GM18508 (cell line): ENCODE data around the gene SERPINB2.

Experiments
- ATAC-seq: cut with Tn5 transposase; IDR thresholded peaks from one replicate; pipeline ENCODE4 v1.9.1; 2021; ENCODE audit warnings: moderate number of reproducible peaks; ENCODE audit not compliant: insufficient read depth, unreplicated experiment

Gene SERPINB2

GRCh38 chr18:63883617-63884016 is 3.9 kb upstream of the SERPINB2 start:
- ATAC-seq = no peak

- no peak for ATAC-seq
These were observed 1.1 kb downstream of the SERPINB2 start for GRCh38 chr18:63888470-63889190.

GRCh38 chr18:63889626-63890025 is 2.1 kb downstream of the SERPINB2 start:
- no peak for ATAC-seq

- no peak for ATAC-seq
These were observed 2.9 kb downstream of the SERPINB2 start for GRCh38 chr18:63890237-63890949.

- peak; percentile 56 for ATAC-seq
These were observed 3.4 kb downstream of the SERPINB2 start for GRCh38 chr18:63890950-63891304.

- ATAC-seq = no peak
These were observed 5.1 kb downstream of the SERPINB2 start for GRCh38 chr18:63892566-63892965.

- ATAC-seq = no peak
These were observed 6.7 kb downstream of the SERPINB2 start for GRCh38 chr18:63894106-63894772.

GRCh38 chr18:63895190-63895589 is 7.7 kb downstream of the SERPINB2 start:
- ATAC-seq = no peak

- no peak for ATAC-seq
These were observed 9.6 kb downstream of the SERPINB2 start for GRCh38 chr18:63897072-63897471.

- ATAC-seq = no peak
These were observed 11.7 kb downstream of the SERPINB2 start for GRCh38 chr18:63899206-63899605.

- ATAC-seq = no peak
These were observed 16.5 kb downstream of the SERPINB2 start for GRCh38 chr18:63903851-63904570.

- ATAC-seq = no peak
These were observed 17.2 kb downstream of the SERPINB2 start for GRCh38 chr18:63904694-63905093.

- no peak for ATAC-seq
These were observed 17.9 kb downstream of the SERPINB2 start for GRCh38 chr18:63905361-63905760.

- ATAC-seq = no peak
These were observed 18.6 kb downstream of the SERPINB2 start for GRCh38 chr18:63906056-63906455.

GRCh38 chr18:63907664-63908063 is 20.2 kb downstream of the SERPINB2 start, which contains the start of gene SERPINB10:
Gene SERPINB10 (plus strand): TSS chr18:63907958. CDS start chr18:63915511, 7,553 bp downstream.
- ATAC-seq = no peak

- ATAC-seq = no peak
These were observed 21.4 kb downstream of the SERPINB2 start for GRCh38 chr18:63908858-63909257.

GRCh38 chr18:63909870-63910269 is 22.4 kb downstream of the SERPINB2 start:
- ATAC-seq = peak; percentile 78

GRCh38 chr18:63917817-63918216 is 30.3 kb downstream of the SERPINB2 start:
- ATAC-seq = no peak

GRCh38 chr18:63922049-63922448 is 34.5 kb downstream of the SERPINB2 start:
- no peak for ATAC-seq

- no peak for ATAC-seq
These were observed 37.0 kb downstream of the SERPINB2 start for GRCh38 chr18:63924551-63924950.

GRCh38 chr18:63928331-63928730 is 40.8 kb downstream of the SERPINB2 start:
- ATAC-seq = no peak
